Natural killer cell (primary cell): ENCODE data around the gene ZNF33A. TPM values are rescaled to one million over a fixed set of nuclear protein-coding genes. Genes with fewer than 3 reads are reported as not detected.

Experiments
- ATAC-seq, 3 donors: fragments of 150-1000 bp in 2 of 3; fragments of 200-7000 bp in 1 of 3; cut with Tn5 transposase; 1 replicate in 1 of 3; 2 replicates in 2 of 3; pipeline ENCODE4 v1.10.0; 2021; ENCODE audit warnings: mild to moderate bottlenecking in 2 of 3, moderate library complexity in 2 of 3
- DNase-seq, 2 donors: peaks; one replicate each; pipeline versions ENCODE4 v3.0.0 to v3.0.0-alpha.2; 2013 to 2021; ENCODE audit warnings: mixed read lengths in 1 of 2
- H3K27ac ChIP-seq: one replicate; pipeline ENCODE4 v1.5.1; 2013; ENCODE audit warnings: mild to moderate bottlenecking, low read length
- H3K27me3 ChIP-seq: one replicate; pipeline ENCODE4 v1.6.1; 2013; ENCODE audit warnings: low read length; ENCODE audit not compliant: control insufficient read depth, insufficient read depth
- H3K36me3 ChIP-seq: one replicate; pipeline ENCODE4 v1.6.1; 2013; ENCODE audit warnings: low read length; ENCODE audit not compliant: control insufficient read depth, insufficient read depth
- H3K4me1 ChIP-seq: one replicate; pipeline ENCODE4 v1.6.1; 2013; ENCODE audit warnings: low read length; ENCODE audit not compliant: control insufficient read depth, insufficient read depth
- H3K4me3 ChIP-seq: one replicate; pipeline ENCODE4 v1.5.1; 2013; ENCODE audit warnings: low read length
- H3K9me3 ChIP-seq: one replicate; pipeline ENCODE4 v1.6.1; 2013; ENCODE audit warnings: low read length; ENCODE audit not compliant: control insufficient read depth, insufficient read depth
- H3K27ac Mint-ChIP-seq, 2 donors: one replicate each; pipeline ENCODE4 v1.8.0; 2022; ENCODE audit warnings: mild to moderate bottlenecking in 2 of 2, mixed read lengths in 2 of 2, moderate library complexity in 1 of 2
- H3K27me3 Mint-ChIP-seq, 2 donors: one replicate each; pipeline ENCODE4 v1.8.0; 2022; ENCODE audit warnings: low read depth in 2 of 2, mixed read lengths in 2 of 2
- H3K36me3 Mint-ChIP-seq: one replicate; pipeline ENCODE4 v1.8.0; 2022; ENCODE audit warnings: mixed read lengths
- H3K4me1 Mint-ChIP-seq, 2 donors: one replicate each; pipeline ENCODE4 v1.8.0; 2022; ENCODE audit warnings: mixed read lengths in 2 of 2
- H3K4me3 Mint-ChIP-seq: one replicate; pipeline ENCODE4 v1.8.0; 2022; ENCODE audit warnings: mild to moderate bottlenecking, moderate library complexity, mixed read lengths
- H3K9me3 Mint-ChIP-seq, 2 donors: one replicate each; pipeline ENCODE4 v1.8.0; 2022; ENCODE audit warnings: mixed read lengths in 2 of 2
- CTCF ChIP-seq: fragments of 200-600 bp; IDR thresholded peaks from one replicate; pipeline ENCODE4 v1.8.0; 2022; ENCODE audit warnings: antibody characterized with exemption
- WGBS: methylation state at CpG from one replicate; pipeline ENCODE4 v1.1.7; 2013; ENCODE audit warnings: missing lambda C conversion rate; ENCODE audit not compliant: insufficient coverage; 5-methylcytosine and 5-hydroxymethylcytosine counted together
- intact Hi-C: fragments of 100-400 bp; cut with micrococcal nuclease; formaldehyde crosslinking; loops from one replicate; pipeline ENCODE4 v1.14.2; 2022
- total RNA-seq, 4 donors: library from RNA; stranded (reverse); fragments of 120-200 nt in 1 of 4; gene quantifications; one replicate each; pipeline versions ENCODE4 v1.2.3 to v1.2.4, GENCODE V29; 2013 to 2022

The ZNF33A gene
- total RNA-seq, 3 donors from 2014 or later (not counting 1 experiment from before 2014, with no cell fraction given) = 31.2 to 44.7 (median 34.1) TPM

GRCh38 chr10:38045129-38045528, 34.7 kb downstream of the ZNF33A start:
- intact Hi-C loops = no loop called here
- H3K4me1 Mint-ChIP-seq = peaks cover 27% of the 10 kb centered on the region in 2 donors
- H3K27me3 ChIP-seq = no peaks in the 10 kb centered on the region
- WGBS = no CpG with 5 or more reads among the region's 2 CpGs
- H3K9me3 Mint-ChIP-seq = no peaks in the 10 kb centered on the region
- no peak overlapping the region for H3K4me3 Mint-ChIP-seq
- H3K27ac Mint-ChIP-seq = no peak overlapping the region
- no peak overlapping the region for H3K4me3 ChIP-seq
- DNase-seq (no peak), ATAC-seq (no peak)
- H3K4me1 ChIP-seq = no peaks in the 10 kb centered on the region
- H3K36me3 Mint-ChIP-seq = peaks cover 23% of the 10 kb centered on the region
- no peaks in the 10 kb centered on the region for H3K9me3 ChIP-seq
- peaks cover 9% of the 10 kb centered on the region for H3K36me3 ChIP-seq
- no peaks in the 10 kb centered on the region for H3K27me3 Mint-ChIP-seq
- TF ChIP-seq CTCF = no peak
- H3K27ac ChIP-seq = no peak overlapping the region

DNA sequence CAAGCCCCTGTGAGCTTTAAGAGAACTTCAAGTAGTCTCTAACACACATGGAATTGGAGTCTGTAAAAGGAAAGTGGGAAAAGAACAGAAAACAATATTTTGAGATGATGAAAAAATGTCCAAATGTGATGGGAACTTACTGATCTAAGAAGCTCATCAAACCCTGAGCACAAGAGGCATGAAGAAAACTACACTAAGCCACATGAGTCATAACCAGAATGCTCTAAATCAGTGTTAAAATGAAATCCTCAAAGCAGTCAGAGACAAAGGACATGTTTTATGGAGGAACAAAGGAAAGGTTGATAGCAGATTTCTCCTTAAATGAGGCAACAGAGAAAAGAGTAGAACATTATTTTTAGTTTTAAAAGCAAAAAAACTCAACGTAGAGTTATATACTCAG, 37.2 kb downstream of the ZNF33A start:
- Mint-ChIP-seq H3K4me1 (peaks cover 21% of the 10 kb centered on the region in 2 donors), H3K9me3 (peaks cover 0 to 5% of the 10 kb centered on the region in 2 donors), H3K27me3 (no peaks in the 10 kb centered on the region), H3K36me3 (peaks cover 23% of the 10 kb centered on the region), H3K4me3 (no peak overlapping the region), H3K27ac (peak overlapping the region in 1 of 2 donors; percentile 55)
- Histone ChIP-seq H3K27me3 (no peaks in the 10 kb centered on the region), H3K4me1 (no peaks in the 10 kb centered on the region), H3K9me3 (no peaks in the 10 kb centered on the region), H3K4me3 (no peak overlapping the region), H3K27ac (no peak overlapping the region), H3K36me3 (peaks cover 7% of the 10 kb centered on the region)
- no peak for TF ChIP-seq CTCF
- ATAC-seq = no peak
- DNase-seq = no peak
- WGBS = no CpG with 5 or more reads among the region's 1 CpG
- intact Hi-C loops = no loop called here

DNA sequence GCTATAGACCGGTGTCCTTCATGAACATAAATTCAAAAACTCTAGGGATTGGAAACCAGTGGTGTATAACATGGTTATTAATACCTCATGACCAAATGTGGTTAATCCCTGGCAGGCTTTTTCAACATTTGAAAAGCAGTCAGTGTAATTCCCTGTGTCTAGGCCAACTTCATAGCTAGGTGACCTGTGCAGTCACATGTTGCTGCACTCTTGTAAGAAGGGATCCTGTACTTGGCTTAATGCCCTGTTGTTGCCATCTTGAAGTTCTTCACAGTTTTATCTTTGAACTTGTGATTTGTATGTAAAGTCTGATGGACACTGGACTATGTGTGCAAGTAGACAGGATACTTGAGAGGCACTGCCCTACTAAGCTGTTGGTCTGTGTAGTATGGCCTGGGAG, 39.7 kb downstream of the ZNF33A start:
- peaks cover 13 to 22% of the 10 kb centered on the region in 2 donors for H3K9me3 Mint-ChIP-seq
- 100% methylated on average over 1 of the region's 1 CpG for WGBS

More for the DNA sequence above, 39.7 kb downstream of the ZNF33A start:
- H3K4me1 Mint-ChIP-seq = peaks cover 9 to 10% of the 10 kb centered on the region in 2 donors
- DNase-seq = no peak
- H3K27ac ChIP-seq = no peak overlapping the region
- no peak for ATAC-seq
- no peak for TF ChIP-seq CTCF
- no peak overlapping the region for H3K4me3 Mint-ChIP-seq
- H3K27me3 ChIP-seq = no peaks in the 10 kb centered on the region
- peaks cover 25% of the 10 kb centered on the region for H3K36me3 ChIP-seq
- no peak overlapping the region for H3K27ac Mint-ChIP-seq
- no peak overlapping the region for H3K4me3 ChIP-seq
- intact Hi-C loops = no loop called here
- no peaks in the 10 kb centered on the region for H3K4me1 ChIP-seq
- H3K36me3 Mint-ChIP-seq = peaks cover 40% of the 10 kb centered on the region
- no peaks in the 10 kb centered on the region for H3K27me3 Mint-ChIP-seq
- H3K9me3 ChIP-seq = peaks cover 10% of the 10 kb centered on the region
